ENCODE measurements around the gene TNFRSF25.

- TF ChIP-seq GATA2 (IDR thresholded peaks at IDR 0.05; ENCODE audit: low read depth, low read length): no peak
- no peak for TF ChIP-seq GATA3 (IDR thresholded peaks at IDR 0.05; ENCODE audit: low read depth, low read length)
Observed at GRCh38 chr1:6474815-6475282, 8.9 kb upstream of the TNFRSF25 start.
